HG02571 (cell line): Measurements from ENCODE around the gene ADORA3.

Experiments
- ATAC-seq: cut with Tn5 transposase; IDR thresholded peaks from one replicate; pipeline ENCODE4 v1.9.1; 2021; ENCODE audit warnings: mild to moderate bottlenecking, moderate library complexity; ENCODE audit not compliant: unreplicated experiment

ADORA3 gene

GRCh38 chr1:111509997-111510375 lies 6.6 kb upstream of the ADORA3 start:
- no peak for ATAC-seq

GRCh38 chr1:111507411-111508201 lies 4.2 kb upstream of the ADORA3 start:
- peak; percentile 35 for ATAC-seq

GRCh38 chr1:111506561-111506960 lies 3.1 kb upstream of the ADORA3 start:
- no peak for ATAC-seq

- peak; percentile 58 for ATAC-seq
These were observed 2.2 kb upstream of the ADORA3 start for GRCh38 chr1:111505641-111506119.

- ATAC-seq: no peak
These were observed 664 bp upstream of the ADORA3 start for GRCh38 chr1:111504097-111504496.

- ATAC-seq: no peak
These were observed 1.8 kb downstream of the ADORA3 start for GRCh38 chr1:111501645-111502044.

GRCh38 chr1:111499026-111499785 lies 4.2 kb downstream of the ADORA3 start:
- no peak for ATAC-seq

GRCh38 chr1:111497592-111497991 lies 5.8 kb downstream of the ADORA3 start:
- ATAC-seq: no peak

GRCh38 chr1:111496398-111496797 lies 7.0 kb downstream of the ADORA3 start:
- ATAC-seq: no peak

GRCh38 chr1:111491070-111491469 lies 12.4 kb downstream of the ADORA3 start:
- ATAC-seq: no peak

GRCh38 chr1:111490220-111490619 lies 13.2 kb downstream of the ADORA3 start:
- no peak for ATAC-seq

- no peak for ATAC-seq
These were observed 13.8 kb downstream of the ADORA3 start for GRCh38 chr1:111489604-111490003.

GRCh38 chr1:111488669-111489068 lies 14.8 kb downstream of the ADORA3 start:
- no peak for ATAC-seq

GRCh38 chr1:111487133-111487532 lies 16.3 kb downstream of the ADORA3 start:
- ATAC-seq: no peak

GRCh38 chr1:111486431-111486830 lies 17.0 kb downstream of the ADORA3 start:
- no peak for ATAC-seq

GRCh38 chr1:111484391-111485026 lies 18.9 kb downstream of the ADORA3 start:
- ATAC-seq: no peak

- no peak for ATAC-seq
These were observed 19.6 kb downstream of the ADORA3 start for GRCh38 chr1:111483876-111484275.

GRCh38 chr1:111483166-111483565 lies 20.3 kb downstream of the ADORA3 start:
- no peak for ATAC-seq

GRCh38 chr1:111481387-111482221 lies 21.8 kb downstream of the ADORA3 start:
- no peak for ATAC-seq

- no peak for ATAC-seq
These were observed 22.8 kb downstream of the ADORA3 start for GRCh38 chr1:111480674-111481073.
